NCI-H345 treated with DMSO at 0.1 percent for 48 hours (cell line): ENCODE data around the gene PTGER1.
A peak's percentile ranks its signal among the peaks of the same experiment; 100 is the strongest.

Experiments used
- DNase-seq: peaks from one replicate; lab custom pipeline; 2025; ENCODE audit not compliant: unreplicated experiment; lab: John Stamatoyannopoulos, UW

PTGER1 gene

DNA sequence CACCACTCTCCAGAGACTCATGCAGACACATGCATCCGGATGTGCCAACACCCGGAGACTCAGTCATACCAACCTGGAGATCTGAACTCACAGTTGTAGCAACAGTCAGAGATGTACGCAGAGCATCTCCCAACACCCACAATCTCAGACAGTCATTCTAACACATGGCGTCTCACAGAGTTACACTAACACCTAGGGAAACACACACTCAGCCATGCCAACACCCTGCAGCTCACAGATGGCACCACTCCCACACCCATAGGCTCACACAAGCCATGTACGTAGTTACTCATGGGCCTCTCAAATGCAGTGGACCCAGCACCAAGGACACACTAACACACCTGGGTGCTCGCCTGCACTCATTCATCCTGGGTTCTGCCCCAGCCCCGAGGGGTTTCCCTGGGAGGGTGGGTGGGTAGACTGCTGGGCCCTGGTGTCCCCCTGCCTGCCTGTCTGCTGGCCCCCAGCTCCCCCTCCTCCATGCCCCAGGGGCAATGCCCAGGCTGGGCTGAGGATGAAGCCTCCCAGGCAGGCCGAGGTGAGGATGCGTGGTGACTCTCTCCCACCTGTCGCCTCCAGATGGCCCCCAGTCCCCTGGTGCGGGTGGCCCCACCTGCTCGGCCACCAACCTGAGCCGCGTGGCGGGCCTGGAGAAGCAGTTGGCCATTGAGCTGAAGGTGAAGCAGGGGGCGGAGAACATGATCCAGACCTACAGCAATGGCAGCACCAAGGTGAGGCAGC is 32.1 kb downstream of the PTGER1 start:
- DNase-seq, result no peak

DNA sequence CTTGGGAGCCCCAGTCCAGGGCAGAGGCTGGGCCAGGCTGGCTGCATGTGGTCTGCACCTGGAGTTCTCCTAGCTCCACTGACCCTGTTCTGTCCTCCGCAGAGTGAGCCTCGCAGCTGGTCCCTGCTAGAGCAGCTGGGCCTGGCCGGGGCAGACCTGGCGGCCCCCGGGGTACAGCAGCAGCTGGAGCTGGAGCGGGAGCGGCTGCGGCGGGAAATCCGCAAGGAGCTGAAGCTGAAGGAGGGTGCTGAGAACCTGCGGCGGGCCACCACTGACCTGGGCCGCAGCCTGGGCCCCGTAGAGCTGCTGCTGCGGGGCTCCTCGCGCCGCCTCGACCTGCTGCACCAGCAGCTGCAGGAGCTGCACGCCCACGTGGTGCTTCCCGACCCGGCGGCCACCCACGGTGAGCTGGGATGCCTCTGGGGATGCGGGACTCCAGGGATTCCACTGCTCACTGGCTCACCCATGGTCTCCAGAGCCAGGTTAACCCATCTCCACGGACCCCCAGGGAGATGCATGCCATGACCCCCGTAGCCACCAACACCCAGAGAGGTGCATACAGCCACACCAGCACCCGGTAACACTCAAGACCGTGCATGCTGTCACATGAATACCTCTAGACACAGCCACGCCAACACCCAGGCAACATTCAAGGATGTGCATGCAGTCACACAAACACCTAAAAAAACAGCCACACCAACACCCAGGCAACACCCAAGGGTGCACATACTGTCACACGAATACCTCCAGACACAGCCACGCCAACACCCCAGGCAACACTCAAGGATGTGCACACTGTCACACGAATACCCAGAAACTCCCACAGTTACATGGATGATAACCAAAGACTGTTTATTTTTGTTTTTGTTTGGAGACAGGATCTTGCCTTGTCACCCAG is 33.9 kb downstream of the PTGER1 start:
- no peak for DNase-seq

DNA sequence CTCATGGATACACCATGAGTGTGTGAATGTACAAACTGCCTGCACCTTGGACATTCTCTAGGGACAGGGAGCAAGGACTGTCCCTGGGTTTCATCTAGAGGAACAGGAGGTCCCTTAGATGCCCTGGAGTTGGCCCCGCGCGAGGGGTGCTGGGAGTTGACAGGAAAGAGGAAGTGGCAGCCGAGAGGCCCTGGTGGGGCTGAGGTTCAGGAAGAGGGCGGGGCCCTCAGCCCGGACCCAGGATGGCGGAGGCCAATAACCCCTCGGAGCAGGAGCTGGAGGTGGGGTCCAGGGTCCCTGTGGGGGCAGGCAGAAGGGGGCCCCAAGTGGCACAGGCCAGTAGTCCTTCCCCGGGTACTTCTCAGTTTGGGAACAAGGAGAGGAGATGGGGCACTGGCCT is 35.1 kb downstream of the PTGER1 start:
- DNase-seq, result no peak

- no peak for DNase-seq
Measured at GRCh38 chr19:14439014-14439413, 36.1 kb downstream of the PTGER1 start.

DNA sequence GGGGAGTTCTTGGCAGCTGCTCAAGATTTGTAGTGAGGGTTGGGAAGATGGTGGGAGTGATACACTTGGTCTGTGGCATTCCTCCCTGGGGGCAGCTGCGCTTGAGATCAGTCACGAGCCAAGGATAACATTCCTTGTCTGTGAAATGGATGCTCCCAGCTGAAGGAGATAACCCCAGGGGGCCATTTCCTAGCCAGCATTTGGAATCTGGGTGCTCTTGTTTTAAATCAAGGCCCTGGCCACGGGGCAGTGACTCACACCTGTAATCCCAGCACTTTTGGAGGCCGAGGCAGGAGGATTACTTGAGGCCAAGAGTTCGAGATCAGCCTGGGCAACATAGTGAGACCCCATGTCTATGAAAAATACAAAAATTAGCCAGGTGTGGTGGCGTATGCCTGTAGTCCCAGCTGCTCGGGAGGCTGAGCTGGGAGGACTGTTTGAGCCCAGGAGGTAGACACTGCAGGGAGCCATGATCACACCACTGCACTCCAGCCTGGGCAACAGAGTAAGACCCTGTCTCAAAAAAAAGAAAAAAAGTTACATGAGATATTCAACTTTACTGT is 37.5 kb downstream of the PTGER1 start:
- DNase-seq, result no peak

- DNase-seq, result no peak
Measured at GRCh38 chr19:14435320-14436050, 39.7 kb downstream of the PTGER1 start.

DNA sequence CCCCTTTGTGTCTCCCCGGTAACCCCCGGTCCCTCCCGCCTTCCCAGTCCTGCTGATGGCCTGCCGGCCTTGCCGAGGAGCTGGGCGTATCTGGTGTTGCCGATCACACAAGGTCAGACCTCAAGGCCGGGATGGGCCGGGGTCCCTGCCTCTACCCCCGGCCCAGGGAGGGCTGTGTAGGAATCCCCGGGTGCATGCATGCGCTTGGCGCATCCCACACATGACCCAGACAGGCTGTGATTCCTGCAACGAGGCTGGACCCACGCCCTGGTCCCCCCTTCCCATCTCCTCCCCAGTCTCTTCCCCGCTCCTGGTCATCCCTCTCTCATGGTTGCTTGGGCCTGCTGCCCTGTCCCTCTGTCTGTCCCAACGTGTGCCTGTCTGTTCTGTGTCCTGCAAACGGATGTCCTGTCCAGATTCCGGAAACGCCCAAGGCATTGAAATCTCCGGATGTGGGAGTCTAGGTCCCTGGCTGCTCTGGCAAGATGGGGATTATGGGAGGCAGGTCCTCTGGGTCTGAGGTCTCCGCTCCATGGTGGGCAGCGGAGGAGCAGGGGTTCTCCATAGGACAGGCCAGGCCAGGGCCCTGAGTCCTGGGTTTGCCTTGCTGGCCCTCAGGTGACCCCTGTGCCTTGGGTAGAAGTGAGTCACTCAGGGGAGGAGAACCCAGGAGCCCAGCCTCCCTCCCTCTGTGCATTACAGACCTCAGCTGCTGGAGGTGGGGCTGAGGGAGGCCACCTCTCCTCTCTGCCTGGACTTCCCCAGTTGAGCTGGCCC is 40.4 kb downstream of the PTGER1 start:
- no peak for DNase-seq

DNA sequence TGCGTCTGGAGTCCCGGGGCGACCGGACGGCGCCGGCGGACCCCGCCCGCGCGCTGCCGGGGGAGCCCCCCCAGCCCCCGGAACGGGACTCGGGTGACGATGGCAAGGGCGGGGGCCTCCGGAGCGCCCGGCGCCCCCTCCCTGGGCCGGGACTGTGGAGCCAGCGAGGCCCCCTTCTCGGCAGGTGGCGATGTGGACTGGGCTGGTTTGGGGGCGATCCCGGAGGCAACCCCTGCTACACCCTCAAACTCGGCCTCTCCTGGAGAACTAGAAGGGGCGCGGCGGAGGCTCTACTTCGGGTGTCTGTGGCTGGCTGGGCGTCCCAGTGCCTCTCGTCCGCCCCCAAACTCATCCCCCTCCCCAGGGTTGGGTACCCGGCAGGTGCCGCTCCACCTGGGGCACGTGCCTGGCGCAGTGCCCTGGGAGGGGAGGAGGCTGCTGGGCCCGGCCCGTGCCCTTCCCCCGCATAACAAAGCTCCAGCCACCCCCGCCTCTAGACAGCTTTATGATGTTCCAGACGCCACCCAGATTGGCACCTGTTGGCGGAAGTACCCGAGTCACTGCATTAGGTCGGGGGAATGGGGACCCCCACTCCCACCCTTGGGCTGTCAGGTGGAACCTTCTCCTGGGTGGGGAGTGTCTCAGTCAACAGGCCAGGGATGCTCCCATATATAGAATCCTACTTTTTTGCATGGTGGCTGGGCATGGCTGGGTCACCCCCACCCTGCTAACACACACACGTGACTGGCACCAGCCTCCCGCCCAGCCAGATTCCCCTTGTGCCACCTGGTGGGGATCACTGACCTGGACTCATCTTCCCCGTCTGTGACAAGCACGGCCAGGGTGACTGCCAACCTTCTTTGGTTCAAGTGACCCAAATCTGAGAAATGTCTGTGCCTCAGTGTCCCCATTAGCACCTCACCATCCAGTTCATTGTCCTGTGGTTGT is 41.3 kb downstream of the PTGER1 start:
- peak; percentile 49 for DNase-seq

GRCh38 chr19:14432791-14433553 is 42.2 kb downstream of the PTGER1 start, which contains the start of gene PKN1:
TSS of gene PKN1 (plus strand) at chr19:14433306. CDS start at chr19:14433522, 216 bp downstream.
- no peak for DNase-seq

GRCh38 chr19:14430712-14431111 is 44.4 kb downstream of the PTGER1 start:
- DNase-seq, result no peak

DNA sequence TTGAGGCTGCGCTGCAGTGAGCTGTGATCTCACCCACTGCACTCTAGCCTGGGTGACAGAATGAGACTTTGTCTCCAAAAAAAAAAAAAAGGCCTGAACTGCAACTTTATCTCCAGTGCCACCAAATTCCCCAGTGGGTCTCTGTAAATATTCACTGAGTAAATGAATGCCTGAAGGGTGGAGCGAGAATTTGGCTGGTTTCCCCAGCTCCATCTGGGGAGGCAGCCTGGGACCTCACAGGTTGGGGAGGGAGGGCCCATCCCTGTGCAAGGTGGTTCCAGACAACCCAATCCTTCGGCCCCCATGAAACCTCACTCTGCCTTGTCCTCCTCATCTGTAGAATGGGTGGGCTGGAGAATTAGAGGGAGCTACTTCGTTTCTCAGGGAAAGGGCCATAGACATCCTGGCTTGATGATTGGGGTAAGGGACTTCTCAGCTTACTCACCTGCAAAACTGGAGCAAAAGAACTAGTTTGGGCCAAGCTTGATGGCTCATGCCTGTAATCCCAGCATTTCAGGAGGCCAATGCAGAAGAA is 46.2 kb downstream of the PTGER1 start:
- DNase-seq, result no peak

DNA sequence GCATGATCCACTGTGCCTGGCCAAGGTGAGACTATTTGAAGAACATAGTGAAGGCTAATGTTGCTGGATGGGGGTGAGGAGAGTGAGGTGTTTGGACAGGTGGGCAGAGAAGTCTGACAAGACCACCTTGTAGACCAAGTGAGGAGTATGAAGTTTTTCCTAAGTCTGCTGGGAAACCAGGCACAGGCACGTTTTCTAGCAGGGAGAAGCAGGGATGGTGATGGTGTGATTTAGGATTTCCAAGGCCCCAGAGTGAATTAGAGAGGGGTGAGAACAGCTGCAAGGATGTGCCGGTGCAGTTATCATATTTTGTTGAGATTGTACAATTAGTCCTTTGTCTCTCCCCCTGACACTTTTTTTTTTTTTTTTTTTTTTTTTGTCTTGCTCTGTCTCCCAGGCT is 47.7 kb downstream of the PTGER1 start:
- DNase-seq, result no peak

- no peak for DNase-seq
Measured at GRCh38 chr19:14425696-14426138, 49.4 kb downstream of the PTGER1 start.
